GM21786 (cell line): ENCODE results near the gene TCHP.

Experiments used
- ATAC-seq: cut with Tn5 transposase; IDR thresholded peaks from one replicate; pipeline ENCODE4 v1.9.1; 2021; ENCODE audit not compliant: unreplicated experiment

Gene TCHP

GRCh38 chr12:109931143-109931542 lies 31.1 kb downstream of the TCHP start:
- no peak for ATAC-seq

DNA sequence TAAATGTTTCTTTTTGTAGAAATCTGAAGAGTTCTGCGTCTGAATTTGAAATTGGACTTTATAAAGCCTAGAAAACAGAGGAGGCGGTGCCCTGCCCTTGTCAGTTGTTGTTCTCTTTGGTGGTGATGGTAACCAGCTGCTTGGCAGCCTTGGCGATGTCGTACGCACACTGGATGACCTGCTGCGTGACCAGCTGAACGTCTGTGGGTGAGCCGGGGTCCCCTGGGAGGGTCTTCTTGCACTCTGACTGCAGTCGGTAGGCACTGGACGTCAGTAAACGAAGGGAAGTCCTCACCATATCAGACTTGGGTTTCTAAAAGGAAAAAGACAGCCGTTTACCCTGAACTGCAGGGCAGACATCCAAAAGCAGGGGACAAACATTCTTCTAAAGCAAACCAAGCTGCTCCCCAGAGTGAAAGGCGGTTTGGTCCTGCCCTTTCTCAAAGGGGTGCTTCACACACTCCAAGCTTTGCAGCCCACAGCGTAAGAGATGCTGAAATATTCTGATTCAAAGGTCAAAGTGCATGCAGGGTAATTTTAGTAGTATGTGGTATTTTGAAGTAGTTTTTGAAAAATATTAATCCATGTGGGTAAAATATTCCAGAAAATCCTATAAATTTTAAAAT lies 32.9 kb downstream of the TCHP start:
- no peak for ATAC-seq

DNA sequence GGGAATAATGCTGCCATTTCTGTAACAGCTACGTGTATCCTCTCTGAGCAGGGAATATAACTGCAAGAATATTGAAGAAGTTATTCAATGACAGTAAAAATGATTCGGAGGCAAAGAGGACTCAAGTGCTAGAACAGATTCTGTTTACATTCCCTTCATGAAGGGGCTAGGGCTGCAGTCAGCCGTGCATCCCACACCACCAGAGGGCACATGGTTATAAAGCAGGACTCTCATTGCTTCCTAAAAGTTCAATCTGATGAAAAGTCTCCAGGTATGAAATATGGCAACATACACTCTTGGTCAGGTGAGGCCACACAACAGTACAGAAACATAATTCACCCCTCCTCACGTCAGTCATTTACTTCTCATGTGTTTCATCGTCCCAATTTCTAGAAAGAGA lies 34.0 kb downstream of the TCHP start:
- no peak for ATAC-seq

GRCh38 chr12:109937371-109937770 lies 37.3 kb downstream of the TCHP start:
- no peak for ATAC-seq

GRCh38 chr12:109938947-109939346 lies 38.9 kb downstream of the TCHP start:
- no peak for ATAC-seq

GRCh38 chr12:109939504-109939903 lies 39.4 kb downstream of the TCHP start:
- ATAC-seq, result no peak

- ATAC-seq, result no peak
Observed at GRCh38 chr12:109940339-109940923, 40.4 kb downstream of the TCHP start.

GRCh38 chr12:109943811-109944210 lies 43.7 kb downstream of the TCHP start:
- no peak for ATAC-seq

- no peak for ATAC-seq
Observed at GRCh38 chr12:109944561-109945359, 44.7 kb downstream of the TCHP start.

GRCh38 chr12:109946505-109946904 lies 46.4 kb downstream of the TCHP start:
- ATAC-seq, result no peak

- ATAC-seq, result no peak
Observed at GRCh38 chr12:109946913-109947312, 46.8 kb downstream of the TCHP start.

- no peak for ATAC-seq
Observed at GRCh38 chr12:109947521-109947920, 47.4 kb downstream of the TCHP start.

- no peak for ATAC-seq
Observed at GRCh38 chr12:109948368-109948767, 48.3 kb downstream of the TCHP start.

DNA sequence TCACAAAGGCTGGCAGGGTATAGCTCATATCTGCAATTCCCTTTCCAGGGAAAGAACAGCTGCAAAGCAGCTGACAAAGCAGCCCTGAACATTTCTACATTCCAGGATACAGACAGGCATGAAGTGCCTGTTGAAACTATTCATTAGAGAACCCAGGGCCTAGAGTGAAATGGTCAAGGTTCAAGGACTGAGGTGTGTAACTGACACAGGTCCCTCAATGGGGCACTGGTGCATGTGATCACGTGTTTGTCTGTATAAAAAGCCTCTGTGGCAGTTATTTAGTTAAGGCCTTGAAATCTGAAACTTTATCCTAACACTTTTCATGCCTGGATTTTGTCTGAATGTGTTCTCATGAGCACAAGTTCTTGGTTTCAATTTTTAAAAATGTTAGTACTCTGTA lies 49.0 kb downstream of the TCHP start:
- ATAC-seq, result no peak

GRCh38 chr12:109950625-109951024 lies 50.6 kb downstream of the TCHP start:
- no peak for ATAC-seq

GRCh38 chr12:109951136-109951535 lies 51.1 kb downstream of the TCHP start:
- no peak for ATAC-seq

DNA sequence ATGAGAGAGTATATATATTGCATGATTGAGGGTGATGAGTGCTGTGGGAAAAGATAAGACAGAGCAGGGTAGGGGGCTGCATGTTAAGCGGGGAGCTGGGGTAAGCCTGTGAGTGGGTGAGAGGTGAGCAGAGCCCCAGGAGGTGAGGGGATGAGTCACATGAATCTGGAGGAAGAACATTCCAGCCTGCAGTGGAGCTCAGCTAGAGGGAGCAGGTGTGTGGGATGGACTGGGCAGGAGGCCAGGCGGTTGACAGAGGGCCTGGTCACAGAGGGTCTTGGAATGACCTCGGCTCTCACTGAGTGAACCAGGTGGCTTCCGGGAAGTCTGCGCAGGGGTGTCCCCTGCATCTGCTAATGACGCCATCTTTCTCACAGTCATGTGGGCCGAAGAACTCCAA lies 51.7 kb downstream of the TCHP start:
- ATAC-seq, result no peak

DNA sequence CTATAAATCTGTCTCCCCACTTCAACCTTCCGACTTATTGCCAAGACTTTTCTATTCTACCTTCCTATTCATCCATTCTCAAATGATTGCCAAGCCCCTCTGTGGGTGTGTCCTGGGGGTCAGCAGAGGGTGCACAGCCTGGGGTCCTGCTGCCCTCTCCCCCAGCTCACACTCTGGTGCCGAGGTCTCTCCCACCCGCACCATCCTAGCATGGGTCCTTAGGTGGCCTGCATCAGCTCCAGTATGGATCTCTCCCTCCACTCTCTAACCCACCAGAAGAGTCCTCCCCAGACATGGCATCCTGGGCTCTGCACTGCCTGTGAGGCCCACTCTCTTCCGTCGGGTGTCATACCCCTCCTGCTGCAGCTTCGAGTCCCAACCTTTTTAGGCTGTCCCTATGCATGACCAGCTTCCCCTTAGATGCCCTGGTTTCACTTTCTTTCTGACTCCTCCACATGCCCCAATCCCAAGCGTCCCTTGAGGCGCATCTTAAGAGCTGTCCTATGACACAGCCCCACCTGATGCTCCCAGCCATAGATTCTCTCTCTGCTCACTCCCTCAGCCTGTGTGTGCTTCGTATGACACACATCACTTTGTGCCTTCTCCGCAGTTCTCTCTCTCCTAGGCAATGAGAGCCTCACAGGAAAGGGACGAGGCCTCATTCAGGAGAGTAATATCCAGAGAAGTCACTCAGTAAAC lies 52.2 kb downstream of the TCHP start:
- ATAC-seq, result no peak

GRCh38 chr12:109952873-109953272 lies 52.8 kb downstream of the TCHP start:
- no peak for ATAC-seq

- no peak for ATAC-seq
Observed at GRCh38 chr12:109953656-109954055, 53.6 kb downstream of the TCHP start.

- ATAC-seq, result no peak
Observed at GRCh38 chr12:109958374-109958773, 58.3 kb downstream of the TCHP start.
